Breast epithelium (tissue), 3 donors: ENCODE measurements around the gene SP100.
"Not testable (repeated sequence)": the region's sequence is repeated elsewhere in the genome, so short reads cannot be mapped to it uniquely, and the experiment has no call there.

ENCODE experiments used
- POLR2A ChIP-seq: fragments of 450-650 bp; IDR thresholded peaks from one replicate; pipeline ENCODE4 v1.6.1; 2016; ENCODE audit warnings: antibody characterized with exemption, mild to moderate bottlenecking, moderate library complexity
- TF ChIP-seq, protein P1 (sequence below), 3 donors: fragments of 450-650 bp; IDR thresholded peaks; one replicate each; pipeline ENCODE4 v1.5.1; 2016 to 2017; ENCODE audit warnings: antibody characterized with exemption in 3 of 3, mild to moderate bottlenecking in 3 of 3, moderate library complexity in 3 of 3

DNA sequence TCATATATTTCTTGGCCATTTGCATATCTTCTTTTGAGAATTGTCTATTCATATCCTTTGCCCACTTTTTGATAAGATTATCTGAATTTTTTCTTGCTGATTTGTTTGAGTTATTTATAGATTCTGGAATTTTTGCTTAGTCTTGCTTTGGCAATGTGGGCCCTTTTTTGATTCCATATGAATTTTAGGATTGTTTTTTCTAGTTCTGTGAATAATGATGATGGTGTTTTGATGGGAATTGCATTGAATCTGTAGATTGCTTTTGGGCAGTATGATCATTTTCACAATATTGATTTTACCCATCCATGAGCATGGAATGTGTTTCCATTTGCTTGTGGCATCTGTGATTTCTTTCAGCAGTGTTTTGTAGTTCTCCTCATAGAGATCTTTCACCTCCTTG is 23.1 kb downstream of the SP100 start:
- TF ChIP-seq, protein P1, sequence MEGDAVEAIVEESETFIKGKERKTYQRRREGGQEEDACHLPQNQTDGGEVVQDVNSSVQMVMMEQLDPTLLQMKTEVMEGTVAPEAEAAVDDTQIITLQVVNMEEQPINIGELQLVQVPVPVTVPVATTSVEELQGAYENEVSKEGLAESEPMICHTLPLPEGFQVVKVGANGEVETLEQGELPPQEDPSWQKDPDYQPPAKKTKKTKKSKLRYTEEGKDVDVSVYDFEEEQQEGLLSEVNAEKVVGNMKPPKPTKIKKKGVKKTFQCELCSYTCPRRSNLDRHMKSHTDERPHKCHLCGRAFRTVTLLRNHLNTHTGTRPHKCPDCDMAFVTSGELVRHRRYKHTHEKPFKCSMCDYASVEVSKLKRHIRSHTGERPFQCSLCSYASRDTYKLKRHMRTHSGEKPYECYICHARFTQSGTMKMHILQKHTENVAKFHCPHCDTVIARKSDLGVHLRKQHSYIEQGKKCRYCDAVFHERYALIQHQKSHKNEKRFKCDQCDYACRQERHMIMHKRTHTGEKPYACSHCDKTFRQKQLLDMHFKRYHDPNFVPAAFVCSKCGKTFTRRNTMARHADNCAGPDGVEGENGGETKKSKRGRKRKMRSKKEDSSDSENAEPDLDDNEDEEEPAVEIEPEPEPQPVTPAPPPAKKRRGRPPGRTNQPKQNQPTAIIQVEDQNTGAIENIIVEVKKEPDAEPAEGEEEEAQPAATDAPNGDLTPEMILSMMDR (IDR thresholded peaks at IDR 0.05) = not testable (repeated sequence)
- TF ChIP-seq POLR2A = not testable (repeated sequence)
